GM21360 (cell line): Measurements from ENCODE around the gene QRFP.

Experiments used
- ATAC-seq: cut with Tn5 transposase; IDR thresholded peaks from one replicate; pipeline ENCODE4 v1.9.1; 2021; ENCODE audit warnings: mild to moderate bottlenecking, moderate library complexity; ENCODE audit not compliant: unreplicated experiment

The QRFP gene

DNA sequence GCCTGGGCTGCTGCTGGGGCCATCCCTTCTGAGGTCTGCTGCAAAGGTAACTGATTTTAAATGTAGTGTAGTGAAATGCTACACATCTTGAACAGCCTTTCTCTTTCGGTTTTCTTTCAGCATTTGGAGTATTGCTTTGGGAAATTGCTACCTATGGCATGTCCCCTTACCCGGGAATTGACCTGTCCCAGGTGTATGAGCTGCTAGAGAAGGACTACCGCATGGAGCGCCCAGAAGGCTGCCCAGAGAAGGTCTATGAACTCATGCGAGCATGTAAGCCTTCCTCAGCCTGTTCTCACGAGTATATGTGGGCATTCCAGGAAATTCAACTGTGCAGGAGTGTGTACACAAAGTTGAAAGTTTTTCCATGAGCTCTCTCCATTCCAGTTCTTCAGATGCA, 18.3 kb downstream of the QRFP start:
- no peak for ATAC-seq

DNA sequence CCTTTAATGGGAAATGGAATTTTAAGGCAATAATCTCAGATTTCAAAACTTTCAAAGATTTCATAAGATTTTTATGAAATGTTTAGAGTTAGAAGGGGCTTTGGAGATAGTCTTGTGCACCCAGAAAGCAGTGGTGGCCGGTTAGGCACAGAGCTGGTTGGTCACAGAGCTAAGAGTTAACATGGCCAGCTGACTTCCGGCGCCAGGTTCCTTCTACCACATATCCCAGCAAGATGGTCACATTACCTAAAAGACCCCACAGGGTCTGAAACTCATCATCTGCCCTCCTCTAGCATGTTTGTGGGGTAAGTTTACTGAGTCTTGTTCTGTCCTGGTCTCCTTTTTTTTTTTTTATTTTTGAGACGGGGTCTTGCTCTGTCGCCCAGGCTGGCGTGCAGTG, 19.3 kb downstream of the QRFP start:
- ATAC-seq: no peak

DNA sequence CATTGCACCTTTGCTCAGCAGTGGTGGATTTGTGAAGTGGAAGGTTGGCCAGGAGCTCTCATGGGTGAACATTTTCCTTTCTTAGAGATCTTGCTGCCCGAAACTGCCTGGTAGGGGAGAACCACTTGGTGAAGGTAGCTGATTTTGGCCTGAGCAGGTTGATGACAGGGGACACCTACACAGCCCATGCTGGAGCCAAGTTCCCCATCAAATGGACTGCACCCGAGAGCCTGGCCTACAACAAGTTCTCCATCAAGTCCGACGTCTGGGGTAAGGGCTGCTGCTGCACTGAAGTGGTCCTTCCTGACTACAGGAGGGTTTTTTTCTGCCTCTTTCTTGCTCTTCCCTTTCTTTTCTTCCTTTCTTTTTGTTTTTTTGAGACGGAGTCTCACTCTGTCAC, 21.8 kb downstream of the QRFP start:
- no peak for ATAC-seq

DNA sequence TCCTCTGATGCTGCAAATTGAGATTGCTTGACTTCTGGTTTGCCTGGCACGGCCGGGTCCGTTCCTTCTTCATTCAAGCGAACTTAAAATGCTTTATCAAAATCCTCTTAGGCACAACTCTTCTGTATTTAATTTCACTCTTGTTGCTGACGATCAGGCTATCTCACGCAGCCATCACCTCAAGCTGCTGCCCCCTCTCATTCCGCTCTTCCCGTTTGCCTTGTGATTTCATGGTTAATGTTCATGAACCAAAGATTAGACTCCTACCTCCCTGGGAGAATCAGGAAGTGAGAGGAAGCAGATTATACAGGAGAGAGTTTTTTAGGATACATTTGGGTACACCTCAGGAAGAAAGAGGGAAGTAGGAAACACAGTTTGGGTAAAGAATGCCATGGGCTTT, 22.6 kb downstream of the QRFP start:
- no peak for ATAC-seq

DNA sequence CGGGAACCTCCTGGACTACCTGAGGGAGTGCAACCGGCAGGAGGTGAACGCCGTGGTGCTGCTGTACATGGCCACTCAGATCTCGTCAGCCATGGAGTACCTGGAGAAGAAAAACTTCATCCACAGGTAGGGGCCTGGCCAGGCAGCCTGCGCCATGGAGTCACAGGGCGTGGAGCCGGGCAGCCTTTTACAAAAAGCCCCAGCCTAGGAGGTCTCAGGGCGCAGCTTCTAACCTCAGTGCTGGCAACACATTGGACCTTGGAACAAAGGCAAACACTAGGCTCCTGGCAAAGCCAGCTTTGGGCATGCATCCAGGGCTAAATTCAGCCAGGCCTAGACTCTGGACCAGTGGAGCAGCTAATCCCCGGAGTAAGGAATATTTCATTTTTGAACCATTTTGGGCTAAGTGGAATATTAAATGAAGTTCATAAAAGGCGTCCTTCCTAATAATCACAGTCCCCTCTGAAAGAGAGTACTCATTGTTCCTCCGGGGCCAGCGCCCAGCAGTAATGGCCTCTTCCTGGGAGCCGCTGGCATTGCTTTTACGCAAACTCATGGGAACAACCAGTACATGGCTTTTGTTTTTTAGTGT, 23.6 kb downstream of the QRFP start:
- no peak for ATAC-seq

DNA sequence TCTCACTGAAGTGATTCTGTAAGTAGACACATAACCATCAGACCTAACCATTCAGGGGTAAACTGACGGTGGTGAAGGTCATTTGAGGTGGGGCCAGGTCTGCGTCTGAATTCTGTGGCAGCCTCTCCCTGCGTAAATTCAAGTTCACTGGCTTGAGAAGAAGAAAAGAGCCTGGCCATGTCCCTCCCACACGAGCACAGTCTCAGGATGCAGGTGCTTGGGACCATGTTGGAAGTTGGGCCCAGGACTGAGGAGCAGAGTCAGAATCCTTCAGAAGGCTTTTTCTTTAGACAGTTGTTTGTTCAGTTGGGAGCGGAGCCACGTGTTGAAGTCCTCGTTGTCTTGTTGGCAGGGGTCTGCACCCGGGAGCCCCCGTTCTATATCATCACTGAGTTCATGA, 24.1 kb downstream of the QRFP start:
- no peak for ATAC-seq

DNA sequence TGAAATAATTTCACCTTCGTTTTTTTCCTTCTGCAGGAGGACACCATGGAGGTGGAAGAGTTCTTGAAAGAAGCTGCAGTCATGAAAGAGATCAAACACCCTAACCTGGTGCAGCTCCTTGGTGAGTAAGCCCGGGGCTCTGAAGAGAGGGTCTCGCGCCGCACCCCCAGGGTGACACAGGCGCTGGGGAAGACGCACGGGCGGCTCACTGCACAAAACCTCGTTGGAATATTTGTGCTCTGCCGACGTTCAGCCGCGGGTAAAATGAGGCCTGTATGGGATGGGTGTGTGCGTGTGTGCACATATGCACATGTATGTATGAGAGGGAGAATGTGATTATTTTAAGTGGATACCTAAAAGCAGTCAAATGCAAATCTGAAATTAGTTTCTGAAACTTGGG, 24.5 kb downstream of the QRFP start:
- no peak for ATAC-seq

DNA sequence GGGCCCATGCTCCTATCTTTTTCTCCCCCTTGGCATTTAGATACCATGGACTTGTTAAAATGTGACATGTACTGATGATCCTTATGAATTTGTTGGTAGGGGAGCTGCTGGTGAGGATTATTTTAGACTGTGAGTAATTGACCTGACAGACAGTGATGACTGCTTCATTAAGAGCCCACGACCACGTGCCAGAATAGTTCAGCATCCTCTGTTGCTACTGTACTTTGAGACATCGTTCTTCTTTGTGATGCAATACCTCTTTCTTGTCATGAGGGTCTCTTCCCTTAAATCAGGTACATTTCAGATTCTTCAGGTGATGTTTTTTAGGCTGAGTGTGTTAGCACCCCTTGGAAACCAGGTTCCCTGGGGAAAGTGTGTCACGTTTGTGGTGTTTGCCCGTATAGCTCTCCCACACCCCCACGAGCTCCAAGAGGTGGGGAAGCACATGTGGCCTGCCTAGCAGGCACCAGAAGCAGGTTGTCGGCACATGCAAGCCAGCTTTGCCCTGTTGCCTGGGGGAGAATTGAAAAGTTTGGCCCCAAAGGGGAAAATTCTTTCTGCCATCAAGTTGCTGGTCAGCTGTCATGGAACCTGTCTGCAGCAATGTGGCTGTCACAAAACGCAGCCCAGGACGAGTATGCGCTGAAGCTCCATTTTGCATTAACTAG, 25.1 kb downstream of the QRFP start:
- ATAC-seq: no peak

DNA sequence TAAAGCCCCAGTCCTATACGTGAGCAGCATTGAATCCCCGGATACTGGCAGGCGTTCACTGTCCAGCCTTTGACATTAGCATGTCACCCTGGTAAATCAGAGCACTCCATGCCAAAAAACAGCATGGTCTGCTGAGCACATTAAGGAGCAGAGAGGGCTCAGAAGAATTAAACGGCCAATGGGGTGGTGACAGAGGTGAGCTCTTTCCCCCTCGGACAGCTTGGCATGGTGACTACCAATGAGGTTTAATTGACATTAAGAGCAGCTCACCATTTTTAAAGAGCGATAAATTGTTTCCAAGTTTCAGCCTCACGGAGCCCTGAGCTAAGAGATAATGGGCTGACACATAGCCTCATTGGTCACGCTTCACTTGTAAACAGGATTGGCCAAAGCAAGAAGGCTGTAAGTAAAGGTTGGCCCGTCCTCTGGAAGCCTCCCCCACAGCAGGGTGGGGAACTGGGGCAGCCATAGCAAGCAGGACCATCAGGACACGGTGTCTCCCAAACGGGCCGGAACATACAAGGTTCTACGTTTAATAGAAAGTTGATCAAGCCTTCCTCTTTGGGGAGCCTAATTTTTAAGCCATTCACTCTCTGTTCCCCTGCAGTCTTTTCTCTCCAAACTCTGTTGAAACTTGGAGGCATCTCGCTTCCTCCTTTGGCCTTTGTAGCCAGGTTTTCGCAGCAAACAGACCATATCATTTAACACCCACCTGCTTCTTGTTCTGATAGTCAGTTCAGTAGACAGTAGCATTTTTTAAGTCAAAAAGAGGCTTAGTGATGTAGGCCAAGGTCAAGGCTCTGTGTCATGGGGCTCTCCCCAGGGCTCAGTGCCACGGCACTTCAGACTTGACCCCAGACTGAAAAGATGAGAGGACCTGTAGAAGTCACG, 25.9 kb downstream of the QRFP start:
- ATAC-seq: peak; percentile 89

DNA sequence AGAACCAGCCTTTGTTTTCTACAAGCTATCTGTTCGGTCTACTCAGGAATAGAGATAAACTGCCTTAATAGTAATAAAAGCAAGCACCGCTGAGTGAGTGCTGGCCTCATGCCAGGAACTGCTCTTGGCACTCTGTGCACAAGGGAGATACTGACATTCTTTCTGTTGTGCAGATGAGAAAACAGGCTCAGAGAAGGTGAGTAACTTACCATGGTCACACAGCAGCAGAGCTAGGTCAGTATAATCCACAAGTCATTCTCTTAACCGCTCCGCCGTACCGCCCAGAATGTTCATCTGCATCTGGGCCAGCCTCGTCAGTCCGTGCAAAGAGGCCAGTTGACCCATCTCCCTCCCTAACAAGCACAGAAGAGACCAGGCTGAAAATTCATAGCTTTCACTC, 27.4 kb downstream of the QRFP start:
- no peak for ATAC-seq

DNA sequence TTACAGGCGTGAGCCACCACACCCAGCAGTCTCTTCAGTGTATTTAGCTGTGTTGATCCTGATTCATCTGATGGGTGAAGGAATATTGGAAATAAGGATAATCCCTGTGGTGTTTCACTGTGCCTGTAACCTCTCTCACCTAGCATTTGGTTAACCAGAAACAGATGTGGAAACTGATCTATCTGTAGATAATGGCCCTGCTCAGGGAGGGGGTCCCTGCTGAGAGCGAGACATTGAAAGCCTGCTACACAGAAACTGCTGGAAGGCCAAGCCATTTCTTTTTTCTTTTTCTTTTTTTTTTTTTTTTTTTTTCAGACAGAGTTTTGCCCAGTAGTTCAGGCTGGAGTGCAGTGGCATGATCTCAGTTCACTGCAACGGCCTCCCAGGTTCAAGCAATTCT, 28.4 kb downstream of the QRFP start:
- ATAC-seq: no peak

DNA sequence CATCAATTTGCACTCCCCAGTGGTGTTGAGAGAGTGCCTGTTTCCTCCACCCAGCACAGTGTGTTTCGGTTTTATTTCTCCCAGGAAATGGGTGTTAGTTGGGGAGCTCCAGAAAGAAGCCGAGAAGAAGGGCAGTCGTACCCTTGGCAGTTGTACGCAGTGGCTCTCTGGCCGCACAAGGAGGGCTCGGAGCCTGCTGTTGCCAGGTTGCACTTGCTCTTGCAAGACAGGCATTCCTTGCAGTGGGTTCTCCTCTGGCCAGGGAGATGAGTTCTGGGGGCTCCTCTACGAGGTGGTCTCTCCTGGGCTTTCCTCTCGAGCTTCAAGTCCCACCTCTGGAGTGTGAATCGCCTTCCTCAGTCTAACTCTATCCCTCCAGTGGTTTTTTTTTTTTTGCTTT, 29.1 kb downstream of the QRFP start:
- ATAC-seq: no peak

DNA sequence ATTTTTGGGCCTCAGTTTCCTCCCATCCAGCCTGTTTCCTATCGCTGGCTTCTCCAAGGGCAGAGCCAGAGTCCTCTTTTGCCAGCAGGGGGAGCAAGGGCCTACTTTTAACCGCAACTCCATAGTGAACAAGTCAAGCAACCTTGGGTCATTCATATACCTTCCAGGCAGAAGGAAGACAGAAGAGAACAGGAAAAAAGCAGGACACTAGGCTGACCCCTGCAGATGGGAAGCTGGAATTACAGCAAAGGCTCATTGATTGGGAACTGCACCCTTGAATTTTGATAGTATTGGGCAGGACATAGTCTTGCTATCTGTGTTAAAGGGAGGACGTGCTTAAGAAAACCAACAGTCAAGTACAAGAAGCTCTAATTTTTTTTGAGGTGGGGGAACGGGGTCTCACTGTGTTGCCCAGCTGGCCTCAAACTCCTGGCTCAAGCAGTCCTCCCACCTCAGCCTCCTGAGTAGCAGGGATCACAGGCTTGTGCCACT, 30.1 kb downstream of the QRFP start:
- ATAC-seq: no peak

DNA sequence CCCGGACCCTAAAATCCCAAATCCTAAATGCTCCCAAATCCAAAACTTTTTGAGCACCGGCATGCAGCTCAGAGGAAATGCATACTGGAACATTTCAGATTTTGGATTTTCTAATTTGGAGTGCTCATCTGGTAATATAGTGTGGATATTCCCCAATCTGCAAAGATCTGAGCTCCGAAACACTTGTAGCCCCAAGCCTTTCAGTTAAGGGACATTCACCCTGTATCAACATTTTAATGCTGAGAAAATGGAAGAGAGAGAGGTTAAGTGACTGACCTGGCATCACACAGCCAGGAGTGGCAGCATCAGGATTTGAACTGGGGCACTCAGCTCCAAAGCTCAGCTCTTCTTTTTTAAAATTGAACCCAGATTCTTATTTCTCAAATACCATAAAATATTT, 30.7 kb downstream of the QRFP start:
- no peak for ATAC-seq

DNA sequence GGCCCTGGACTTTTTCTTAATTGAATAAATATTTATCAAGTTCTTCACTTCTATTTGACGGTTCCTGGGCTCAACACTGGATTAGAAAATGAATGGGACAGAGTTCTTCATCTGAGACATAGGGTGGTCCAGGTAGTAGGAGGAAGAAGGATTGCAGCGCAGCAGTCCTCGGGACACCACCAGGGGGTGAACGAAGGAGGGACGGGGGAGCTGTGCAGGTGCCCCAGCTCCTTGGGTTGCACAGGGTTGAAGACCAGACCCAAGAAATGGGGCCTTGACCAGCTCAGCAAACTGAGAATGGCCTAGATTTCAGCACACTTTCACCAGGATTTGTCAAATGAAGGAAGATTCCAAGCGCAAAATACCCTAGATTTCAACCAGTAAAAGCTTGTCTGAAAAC, 32.1 kb downstream of the QRFP start:
- ATAC-seq: no peak

DNA sequence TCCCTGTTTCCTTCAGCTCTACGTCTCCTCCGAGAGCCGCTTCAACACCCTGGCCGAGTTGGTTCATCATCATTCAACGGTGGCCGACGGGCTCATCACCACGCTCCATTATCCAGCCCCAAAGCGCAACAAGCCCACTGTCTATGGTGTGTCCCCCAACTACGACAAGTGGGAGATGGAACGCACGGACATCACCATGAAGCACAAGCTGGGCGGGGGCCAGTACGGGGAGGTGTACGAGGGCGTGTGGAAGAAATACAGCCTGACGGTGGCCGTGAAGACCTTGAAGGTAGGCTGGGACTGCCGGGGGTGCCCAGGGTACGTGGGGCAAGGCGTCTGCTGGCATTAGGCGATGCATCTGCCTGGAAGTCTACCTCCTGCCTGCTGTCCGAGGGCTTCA, 33.9 kb downstream of the QRFP start:
- ATAC-seq: no peak

DNA sequence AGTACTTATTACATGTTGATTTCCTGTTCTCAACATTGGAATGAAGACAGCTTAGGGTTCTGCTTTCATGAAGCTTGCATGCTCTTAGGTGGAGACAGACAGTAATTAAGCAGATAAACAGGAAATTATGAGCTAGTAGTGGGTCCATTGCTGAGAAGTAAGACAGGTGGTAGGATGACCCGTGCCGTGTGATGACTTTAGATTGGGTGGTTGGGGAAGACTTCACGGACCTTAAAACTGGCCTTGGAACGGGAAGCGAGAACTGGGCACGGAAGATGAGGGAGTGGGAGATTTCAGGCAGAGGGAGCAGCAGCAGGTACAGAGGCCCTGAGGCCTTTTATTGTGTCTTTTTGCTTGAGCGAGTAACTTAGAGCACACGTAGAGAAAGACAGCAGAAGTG, 34.4 kb downstream of the QRFP start:
- ATAC-seq: no peak

DNA sequence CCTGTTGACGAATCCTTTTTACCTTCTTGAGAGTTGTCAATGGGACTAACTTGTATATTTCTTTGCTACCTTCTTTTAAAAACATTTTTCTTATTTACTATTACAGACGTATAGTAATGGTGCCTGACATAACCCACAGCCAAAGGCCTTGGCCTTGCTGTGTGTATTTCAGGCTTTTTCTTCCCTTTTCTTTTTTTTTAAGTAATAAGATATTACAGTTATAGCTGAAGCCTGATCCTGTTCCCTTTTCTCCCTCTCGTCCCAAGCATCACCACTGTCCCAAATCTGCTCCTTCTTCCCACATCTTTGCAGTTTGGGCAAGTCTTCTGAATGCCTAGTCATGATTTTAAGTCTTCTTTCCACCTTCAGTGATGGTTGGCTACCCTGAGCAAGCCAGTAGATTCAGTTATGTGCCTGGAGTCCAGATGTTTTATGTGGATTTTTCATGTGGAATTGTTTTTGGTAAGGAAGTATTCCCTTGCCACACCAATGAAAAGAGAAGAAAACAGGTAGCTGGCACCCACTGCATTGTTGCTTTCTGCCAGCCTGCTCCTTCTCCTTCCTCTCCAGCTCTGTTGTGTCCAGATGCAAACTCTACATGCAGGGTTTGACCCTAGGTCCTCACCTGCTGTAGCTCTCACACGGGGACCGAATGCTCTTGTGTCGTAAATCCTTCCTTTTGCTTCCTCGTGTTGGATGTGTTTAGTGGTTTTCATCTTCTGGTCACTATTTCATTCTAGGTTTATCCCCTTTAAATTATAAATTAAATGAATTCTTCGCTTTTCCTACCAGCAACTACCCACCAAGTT, 35.0 kb downstream of the QRFP start:
- no peak for ATAC-seq

DNA sequence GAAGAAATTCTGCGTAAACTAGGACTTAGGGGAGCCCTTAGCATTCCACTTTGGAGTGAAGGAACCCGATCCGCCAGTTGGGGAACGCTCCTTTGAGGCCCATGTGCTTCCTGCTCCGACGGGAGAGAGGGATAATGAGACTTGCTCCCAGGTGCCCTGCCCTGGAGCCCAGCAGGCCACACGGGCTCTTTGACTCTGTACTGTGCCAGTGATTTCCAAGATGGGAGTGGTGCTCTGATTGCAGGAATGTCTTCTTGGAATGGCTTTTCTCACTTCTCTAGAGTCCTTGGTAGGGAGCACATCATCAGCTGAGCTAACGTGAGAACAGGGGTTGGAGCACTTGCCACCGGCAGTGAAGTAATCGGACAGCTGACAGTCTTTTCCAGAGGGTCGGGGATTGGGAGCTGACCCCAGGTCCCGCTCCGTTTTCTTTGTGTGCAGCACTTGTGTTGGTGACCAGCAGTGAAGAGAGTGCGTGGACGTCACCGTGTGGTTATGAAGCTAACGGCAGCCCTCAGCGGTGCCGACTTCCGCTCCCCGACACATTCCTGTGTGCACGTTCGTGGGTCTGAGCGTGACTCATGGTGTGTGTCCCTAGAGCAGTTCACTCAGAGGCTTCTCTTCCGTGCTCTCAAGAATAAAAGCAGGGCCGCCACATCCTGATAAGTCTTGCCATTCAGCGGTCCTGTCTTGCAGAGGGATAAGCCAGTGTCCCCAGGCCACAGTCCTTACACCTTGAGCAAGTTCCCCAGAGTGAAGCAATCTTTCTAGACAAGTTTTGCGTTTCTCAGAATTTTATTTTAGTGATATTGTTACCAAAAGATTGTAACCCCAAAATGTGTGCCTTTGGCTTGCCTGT, 35.9 kb downstream of the QRFP start:
- ATAC-seq: no peak
